PFSK-1 (cell line): ENCODE results near the gene MIGA1.

Source experiments
- FOXP2 ChIP-seq: optimal IDR thresholded peaks from 2 replicates; pipeline ENCODE3; 2011; ENCODE audit warnings: borderline replicate concordance, control low read depth, inconsistent platforms; ENCODE audit not compliant: insufficient read depth; ENCODE audit errors: extremely low read length, extremely low read depth
- POLR2AphosphoS5 ChIP-seq: IDR thresholded peaks from 2 replicates; pipeline ENCODE4 v1.6.1; 2012; ENCODE audit warnings: low read depth, mild to moderate bottlenecking, control low read depth, low read length, moderate library complexity
- SIN3A ChIP-seq: IDR thresholded peaks from 2 replicates; pipeline ENCODE4 v1.6.1; 2012; ENCODE audit warnings: mild to moderate bottlenecking, low read length, moderate library complexity, borderline replicate concordance; ENCODE audit not compliant: insufficient read depth
- TAF1 ChIP-seq: IDR thresholded peaks from 2 replicates; pipeline ENCODE4 v1.6.1; 2012; ENCODE audit warnings: low read length, control low read depth, borderline replicate concordance; ENCODE audit not compliant: insufficient read depth
- TF ChIP-seq, protein P1 (sequence below), 2 experiments: IDR thresholded peaks; 2 replicates each; pipeline versions ENCODE4 v1.6.1 to v1.8.0; 2011 to 2012; ENCODE audit warnings: low read depth in 2 of 2, low read length in 2 of 2, control low read depth in 1 of 2, inconsistent platforms in 1 of 2, mild to moderate bottlenecking in 1 of 2, moderate library complexity in 1 of 2; ENCODE audit not compliant: insufficient read depth in 1 of 2

MIGA1 gene

GRCh38 chr1:77759071-77760028, 20.1 kb upstream of the MIGA1 start, which contains the start of gene USP33:
Gene USP33 (minus strand): TSS chr1:77759852. CDS start chr1:77741697, 18,155 bp downstream.
- TF ChIP-seq FOXP2 (peak; percentile 62), SIN3A (no peak), TAF1 (peak; percentile 93), POLR2AphosphoS5 (peak; percentile 79)
- TF ChIP-seq, protein P1, sequence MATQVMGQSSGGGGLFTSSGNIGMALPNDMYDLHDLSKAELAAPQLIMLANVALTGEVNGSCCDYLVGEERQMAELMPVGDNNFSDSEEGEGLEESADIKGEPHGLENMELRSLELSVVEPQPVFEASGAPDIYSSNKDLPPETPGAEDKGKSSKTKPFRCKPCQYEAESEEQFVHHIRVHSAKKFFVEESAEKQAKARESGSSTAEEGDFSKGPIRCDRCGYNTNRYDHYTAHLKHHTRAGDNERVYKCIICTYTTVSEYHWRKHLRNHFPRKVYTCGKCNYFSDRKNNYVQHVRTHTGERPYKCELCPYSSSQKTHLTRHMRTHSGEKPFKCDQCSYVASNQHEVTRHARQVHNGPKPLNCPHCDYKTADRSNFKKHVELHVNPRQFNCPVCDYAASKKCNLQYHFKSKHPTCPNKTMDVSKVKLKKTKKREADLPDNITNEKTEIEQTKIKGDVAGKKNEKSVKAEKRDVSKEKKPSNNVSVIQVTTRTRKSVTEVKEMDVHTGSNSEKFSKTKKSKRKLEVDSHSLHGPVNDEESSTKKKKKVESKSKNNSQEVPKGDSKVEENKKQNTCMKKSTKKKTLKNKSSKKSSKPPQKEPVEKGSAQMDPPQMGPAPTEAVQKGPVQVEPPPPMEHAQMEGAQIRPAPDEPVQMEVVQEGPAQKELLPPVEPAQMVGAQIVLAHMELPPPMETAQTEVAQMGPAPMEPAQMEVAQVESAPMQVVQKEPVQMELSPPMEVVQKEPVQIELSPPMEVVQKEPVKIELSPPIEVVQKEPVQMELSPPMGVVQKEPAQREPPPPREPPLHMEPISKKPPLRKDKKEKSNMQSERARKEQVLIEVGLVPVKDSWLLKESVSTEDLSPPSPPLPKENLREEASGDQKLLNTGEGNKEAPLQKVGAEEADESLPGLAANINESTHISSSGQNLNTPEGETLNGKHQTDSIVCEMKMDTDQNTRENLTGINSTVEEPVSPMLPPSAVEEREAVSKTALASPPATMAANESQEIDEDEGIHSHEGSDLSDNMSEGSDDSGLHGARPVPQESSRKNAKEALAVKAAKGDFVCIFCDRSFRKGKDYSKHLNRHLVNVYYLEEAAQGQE (IDR thresholded peaks at IDR 0.05; ENCODE audit: insufficient read depth in 1 of 2, low read depth in 2 of 2, low read length in 2 of 2) = 0 out of 4 replicates have a peak, but pooled peaks of 1 of the 2 experiments have one; percentile 48

GRCh38 chr1:77762072-77762476, 17.4 kb upstream of the MIGA1 start:
- TF ChIP-seq FOXP2 (no peak), TAF1 (no peak), SIN3A (no peak), POLR2AphosphoS5 (no peak)
- TF ChIP-seq, protein P1 (IDR thresholded peaks at IDR 0.05; ENCODE audit: insufficient read depth in 1 of 2, low read depth in 2 of 2, low read length in 2 of 2) = no peak

GRCh38 chr1:77768006-77768405, 11.4 kb upstream of the MIGA1 start:
- TF ChIP-seq SIN3A = no peak
- TF ChIP-seq, protein P1 (IDR thresholded peaks at IDR 0.05; ENCODE audit: insufficient read depth in 1 of 2, low read depth in 2 of 2, low read length in 2 of 2) = no peak

DNA sequence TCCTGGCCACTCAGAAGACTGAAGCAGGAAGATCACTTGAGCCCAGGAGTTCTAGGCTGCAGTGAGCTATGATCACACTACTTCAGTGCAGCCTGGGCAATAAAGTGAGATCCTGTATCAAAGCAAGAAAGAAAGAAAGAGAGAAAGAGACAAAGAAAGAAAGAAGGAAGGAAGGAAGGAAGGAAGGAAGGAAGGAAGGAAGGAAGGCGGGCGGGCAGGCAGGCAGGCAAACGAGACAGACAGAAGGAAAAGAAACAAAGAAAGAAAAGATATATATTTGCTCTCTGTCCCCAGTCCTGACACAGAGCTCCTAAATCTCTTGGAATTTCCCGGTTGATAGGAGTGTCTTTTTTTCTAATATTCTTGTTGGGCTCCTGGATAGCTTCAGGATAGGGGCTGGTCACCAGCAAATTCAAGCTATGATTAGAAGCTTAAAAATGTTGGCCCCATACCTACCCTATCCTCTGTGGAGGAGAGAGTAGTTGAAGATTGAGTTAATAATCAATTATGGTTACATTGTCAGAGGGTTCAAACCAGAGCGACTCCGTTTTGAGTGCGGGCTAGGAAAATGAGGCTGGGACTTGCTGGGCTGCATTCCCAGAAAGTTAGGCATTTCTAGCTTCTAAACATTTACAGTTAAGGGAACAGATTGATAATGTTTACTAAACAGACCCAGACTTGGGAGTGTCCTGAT, 3.3 kb upstream of the MIGA1 start:
- TF ChIP-seq, protein P1 (IDR thresholded peaks at IDR 0.05; ENCODE audit: insufficient read depth in 1 of 2, low read depth in 2 of 2, low read length in 2 of 2) = no peak
- TF ChIP-seq FOXP2 (no peak), SIN3A (no peak), TAF1 (no peak), POLR2AphosphoS5 (no peak)
